GM19395 (cell line): ENCODE measurements around the gene LRRC71.

Experiments
- ATAC-seq: cut with Tn5 transposase; IDR thresholded peaks from one replicate; pipeline ENCODE4 v1.9.1; 2021; ENCODE audit warnings: mild to moderate bottlenecking, moderate library complexity; ENCODE audit not compliant: unreplicated experiment

LRRC71 gene

GRCh38 chr1:156905176-156905575, 15.3 kb upstream of the LRRC71 start:
- ATAC-seq: no peak

GRCh38 chr1:156905651-156906050, 14.8 kb upstream of the LRRC71 start:
- no peak for ATAC-seq

- ATAC-seq: no peak
Observed at GRCh38 chr1:156906206-156906906, 14.1 kb upstream of the LRRC71 start.

GRCh38 chr1:156908541-156908940, 11.9 kb upstream of the LRRC71 start:
- no peak for ATAC-seq

- ATAC-seq: no peak
Observed at GRCh38 chr1:156908955-156909354, 11.5 kb upstream of the LRRC71 start.

GRCh38 chr1:156909671-156910070, 10.8 kb upstream of the LRRC71 start:
- ATAC-seq: no peak

GRCh38 chr1:156910309-156910782, 10.1 kb upstream of the LRRC71 start:
- ATAC-seq: no peak

- no peak for ATAC-seq
Observed at GRCh38 chr1:156911577-156912298, 8.7 kb upstream of the LRRC71 start.

- ATAC-seq: no peak
Observed at GRCh38 chr1:156912310-156912709, 8.1 kb upstream of the LRRC71 start.

GRCh38 chr1:156912861-156913808, 7.3 kb upstream of the LRRC71 start:
- ATAC-seq: no peak

GRCh38 chr1:156913809-156914387, 6.5 kb upstream of the LRRC71 start:
- ATAC-seq: no peak

- no peak for ATAC-seq
Observed at GRCh38 chr1:156914440-156914856, 6.0 kb upstream of the LRRC71 start.

GRCh38 chr1:156921053-156921529, 659 bp downstream of the LRRC71 start:
- ATAC-seq: no peak

GRCh38 chr1:156922986-156923669, 2.7 kb downstream of the LRRC71 start:
- no peak for ATAC-seq

- no peak for ATAC-seq
Observed at GRCh38 chr1:156923670-156924477, 3.4 kb downstream of the LRRC71 start.

- ATAC-seq: no peak
Observed at GRCh38 chr1:156924478-156925153, 4.2 kb downstream of the LRRC71 start.

GRCh38 chr1:156925154-156926010, 5.0 kb downstream of the LRRC71 start:
- ATAC-seq: no peak

- ATAC-seq: no peak
Observed at GRCh38 chr1:156926175-156926574, 5.7 kb downstream of the LRRC71 start.
